ENCODE measurements around the gene PCSK7.

DNA sequence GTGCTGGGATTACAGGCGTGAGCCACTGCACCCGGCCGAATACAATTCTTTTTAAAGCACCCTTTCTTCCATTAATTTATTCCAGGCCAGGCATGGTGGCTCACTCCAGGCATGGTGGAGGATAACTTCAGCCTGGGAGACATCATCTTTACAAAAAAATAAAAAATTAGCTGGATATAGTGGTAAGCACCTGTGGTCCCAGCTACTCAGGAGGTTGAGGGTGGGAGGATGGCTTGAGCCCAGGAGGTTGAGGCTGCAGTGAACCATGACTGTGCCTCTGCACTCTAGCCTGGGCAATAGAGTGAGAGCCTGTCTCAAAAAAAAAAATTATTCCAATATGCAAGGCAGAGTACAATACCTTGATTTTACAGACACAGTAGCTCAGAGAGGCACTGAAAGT is 21.3 kb downstream of the PCSK7 start:
- TF ChIP-seq, protein P1, sequence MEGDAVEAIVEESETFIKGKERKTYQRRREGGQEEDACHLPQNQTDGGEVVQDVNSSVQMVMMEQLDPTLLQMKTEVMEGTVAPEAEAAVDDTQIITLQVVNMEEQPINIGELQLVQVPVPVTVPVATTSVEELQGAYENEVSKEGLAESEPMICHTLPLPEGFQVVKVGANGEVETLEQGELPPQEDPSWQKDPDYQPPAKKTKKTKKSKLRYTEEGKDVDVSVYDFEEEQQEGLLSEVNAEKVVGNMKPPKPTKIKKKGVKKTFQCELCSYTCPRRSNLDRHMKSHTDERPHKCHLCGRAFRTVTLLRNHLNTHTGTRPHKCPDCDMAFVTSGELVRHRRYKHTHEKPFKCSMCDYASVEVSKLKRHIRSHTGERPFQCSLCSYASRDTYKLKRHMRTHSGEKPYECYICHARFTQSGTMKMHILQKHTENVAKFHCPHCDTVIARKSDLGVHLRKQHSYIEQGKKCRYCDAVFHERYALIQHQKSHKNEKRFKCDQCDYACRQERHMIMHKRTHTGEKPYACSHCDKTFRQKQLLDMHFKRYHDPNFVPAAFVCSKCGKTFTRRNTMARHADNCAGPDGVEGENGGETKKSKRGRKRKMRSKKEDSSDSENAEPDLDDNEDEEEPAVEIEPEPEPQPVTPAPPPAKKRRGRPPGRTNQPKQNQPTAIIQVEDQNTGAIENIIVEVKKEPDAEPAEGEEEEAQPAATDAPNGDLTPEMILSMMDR (IDR thresholded peaks at IDR 0.05): no peak
- no peak for TF ChIP-seq POLR2A (IDR thresholded peaks at IDR 0.05)

Measured in adrenal gland (tissue), 5 donors.